ENCODE data around the gene RFX8. TPM values are rescaled to one million over a fixed set of nuclear protein-coding genes. Genes with fewer than 3 reads are reported as not detected.
"Not testable (repeated sequence)": the region's sequence is repeated elsewhere in the genome, so short reads cannot be mapped to it uniquely, and the experiment has no call there.

Gene RFX8
- total RNA-seq, 4 donors from 2014 or later = 0.52 to 0.84 TPM; not detected in 2

DNA sequence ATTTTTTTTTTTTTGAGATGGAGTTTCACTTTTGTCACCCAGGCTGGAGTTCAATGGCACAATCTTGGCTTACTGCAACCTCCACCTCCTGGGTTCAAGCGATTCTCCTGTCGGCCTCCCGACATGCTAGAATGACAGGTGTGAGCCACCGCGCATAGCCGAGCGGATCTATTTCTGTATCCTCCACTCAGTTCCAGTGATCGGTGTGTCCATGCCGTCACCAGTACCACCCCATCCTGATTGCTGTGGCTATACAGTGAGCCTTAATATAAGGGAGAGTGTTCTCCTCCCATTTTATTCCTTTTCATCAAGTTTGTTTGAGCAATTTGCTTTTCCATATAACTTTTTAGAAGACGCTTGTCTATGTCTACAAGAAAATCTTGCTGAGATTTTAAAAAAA is 35.2 kb downstream of the RFX8 start:
- no peak overlapping the region for H3K4me3 ChIP-seq (ENCODE audit: low read depth, poor library complexity, severe bottlenecking)
- WGBS, 2 donors = 94 to 96% methylated on average over 10 of the region's 10 CpGs
- TF ChIP-seq, protein P1, sequence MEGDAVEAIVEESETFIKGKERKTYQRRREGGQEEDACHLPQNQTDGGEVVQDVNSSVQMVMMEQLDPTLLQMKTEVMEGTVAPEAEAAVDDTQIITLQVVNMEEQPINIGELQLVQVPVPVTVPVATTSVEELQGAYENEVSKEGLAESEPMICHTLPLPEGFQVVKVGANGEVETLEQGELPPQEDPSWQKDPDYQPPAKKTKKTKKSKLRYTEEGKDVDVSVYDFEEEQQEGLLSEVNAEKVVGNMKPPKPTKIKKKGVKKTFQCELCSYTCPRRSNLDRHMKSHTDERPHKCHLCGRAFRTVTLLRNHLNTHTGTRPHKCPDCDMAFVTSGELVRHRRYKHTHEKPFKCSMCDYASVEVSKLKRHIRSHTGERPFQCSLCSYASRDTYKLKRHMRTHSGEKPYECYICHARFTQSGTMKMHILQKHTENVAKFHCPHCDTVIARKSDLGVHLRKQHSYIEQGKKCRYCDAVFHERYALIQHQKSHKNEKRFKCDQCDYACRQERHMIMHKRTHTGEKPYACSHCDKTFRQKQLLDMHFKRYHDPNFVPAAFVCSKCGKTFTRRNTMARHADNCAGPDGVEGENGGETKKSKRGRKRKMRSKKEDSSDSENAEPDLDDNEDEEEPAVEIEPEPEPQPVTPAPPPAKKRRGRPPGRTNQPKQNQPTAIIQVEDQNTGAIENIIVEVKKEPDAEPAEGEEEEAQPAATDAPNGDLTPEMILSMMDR (IDR thresholded peaks at IDR 0.05) = no peak
- no peak for TF ChIP-seq POLR2A (IDR thresholded peaks at IDR 0.05)

DNA sequence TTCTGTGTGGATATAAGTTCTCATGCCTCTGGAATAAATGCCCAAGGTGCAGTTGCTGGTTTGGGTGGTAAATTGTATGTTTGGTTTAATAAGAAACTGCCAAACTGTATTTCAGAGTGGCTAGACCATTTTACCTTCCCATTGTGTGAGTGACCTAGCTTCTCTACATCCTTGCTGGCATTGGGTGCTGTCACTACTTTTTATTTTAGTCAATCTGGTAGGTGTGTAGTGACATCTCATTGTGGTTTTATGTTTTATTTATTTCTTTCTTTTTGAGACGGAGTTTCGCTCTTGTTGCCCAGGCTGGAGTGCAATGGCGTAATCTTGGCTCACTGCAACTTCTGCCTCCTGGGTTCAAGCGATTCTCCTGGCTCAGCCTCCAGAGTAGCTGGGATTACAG is 36.4 kb downstream of the RFX8 start:
- 69% methylated on average over 4 of the region's 4 CpGs for WGBS, 2 donors
- H3K4me3 ChIP-seq (ENCODE audit: low read depth, poor library complexity, severe bottlenecking); intact Hi-C loops (cut with DNase I; ENCODE audit: low total_unique reads); DNase-seq (ENCODE audit: low spot score in 2 of 2): not testable (repeated sequence)

More for the DNA sequence above, 35.2 kb downstream of the RFX8 start:
- intact Hi-C loops (cut with DNase I; ENCODE audit: low total_unique reads) = no loop called here
- DNase-seq (ENCODE audit: low spot score in 2 of 2) = no peak

DNA sequence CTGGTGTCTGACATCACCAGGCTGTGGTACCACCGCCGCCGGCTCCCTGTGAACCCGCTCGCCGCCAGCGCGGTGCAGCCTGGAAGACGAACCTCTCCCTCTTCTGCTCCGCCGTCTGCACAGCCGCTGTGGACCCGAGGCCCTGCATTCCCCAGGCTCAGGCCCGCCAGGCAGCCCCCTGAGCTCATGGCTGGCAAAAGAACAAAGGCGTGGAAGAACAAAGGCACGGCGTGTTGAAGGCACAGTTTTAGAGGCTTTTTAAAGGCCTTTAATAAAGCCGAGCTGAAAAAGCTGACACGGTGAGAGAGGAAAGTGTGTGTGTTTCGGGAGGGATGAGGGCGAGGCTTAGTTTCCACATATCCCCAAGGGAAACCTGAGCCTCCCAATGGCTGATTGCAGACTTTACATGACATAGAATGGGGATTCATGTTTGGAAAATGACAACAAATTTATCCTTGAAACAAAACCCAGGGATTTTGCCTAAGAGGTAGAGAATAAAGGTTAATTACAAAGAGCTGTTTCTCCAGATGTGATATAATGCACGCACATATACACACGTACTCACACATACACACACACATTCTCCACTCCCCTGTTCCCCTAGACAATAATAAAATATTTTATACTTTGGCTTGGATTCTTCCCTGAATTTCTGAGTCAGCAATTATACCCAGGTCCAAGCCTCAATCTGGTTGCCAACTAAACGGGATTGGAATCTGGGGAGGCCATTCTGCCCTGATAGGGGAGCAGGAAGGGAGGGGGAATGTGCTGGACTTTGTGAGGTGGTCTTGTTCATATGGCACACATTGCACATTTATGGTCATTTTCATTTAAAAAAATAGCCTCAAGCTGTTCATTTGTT is 39.7 kb downstream of the RFX8 start:
- DNase-seq (ENCODE audit: low spot score in 2 of 2) = no peak
- intact Hi-C loops (cut with DNase I; ENCODE audit: low total_unique reads) = no loop called here
- H3K4me3 ChIP-seq (ENCODE audit: low read depth, poor library complexity, severe bottlenecking) = no peak overlapping the region
- TF ChIP-seq, protein P1 (IDR thresholded peaks at IDR 0.05) = no peak
- TF ChIP-seq POLR2A (IDR thresholded peaks at IDR 0.05) = no peak
- WGBS, 2 donors = 43 to 54% methylated on average over 18 to 22 of the region's 24 CpGs

DNA sequence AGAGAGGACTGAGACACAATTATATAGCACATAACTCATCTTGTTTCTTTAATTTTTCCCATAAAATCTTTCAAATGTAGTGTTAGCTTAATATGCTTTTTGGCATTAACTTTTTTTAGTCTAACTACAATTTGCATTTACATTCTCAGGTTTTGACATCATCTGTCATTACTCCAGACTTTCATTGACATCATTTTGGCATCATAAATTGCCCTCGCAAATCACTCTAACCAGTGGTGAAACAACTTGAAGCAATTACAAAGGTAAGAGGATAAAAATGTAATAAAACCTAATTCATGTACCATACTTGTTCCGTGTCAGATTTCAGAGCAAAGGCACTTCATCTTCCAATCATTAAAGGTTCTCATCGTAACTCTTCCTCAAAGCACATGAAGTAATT is 41.4 kb downstream of the RFX8 start:
- 69 to 83% methylated on average over 3 of the region's 3 CpGs for WGBS, 2 donors
- no peak overlapping the region for H3K4me3 ChIP-seq (ENCODE audit: low read depth, poor library complexity, severe bottlenecking)
- intact Hi-C loops (cut with DNase I; ENCODE audit: low total_unique reads) = no loop called here
- no peak for DNase-seq (ENCODE audit: low spot score in 2 of 2)
- TF ChIP-seq POLR2A (IDR thresholded peaks at IDR 0.05) = no peak
- TF ChIP-seq, protein P1 (IDR thresholded peaks at IDR 0.05) = no peak

DNA sequence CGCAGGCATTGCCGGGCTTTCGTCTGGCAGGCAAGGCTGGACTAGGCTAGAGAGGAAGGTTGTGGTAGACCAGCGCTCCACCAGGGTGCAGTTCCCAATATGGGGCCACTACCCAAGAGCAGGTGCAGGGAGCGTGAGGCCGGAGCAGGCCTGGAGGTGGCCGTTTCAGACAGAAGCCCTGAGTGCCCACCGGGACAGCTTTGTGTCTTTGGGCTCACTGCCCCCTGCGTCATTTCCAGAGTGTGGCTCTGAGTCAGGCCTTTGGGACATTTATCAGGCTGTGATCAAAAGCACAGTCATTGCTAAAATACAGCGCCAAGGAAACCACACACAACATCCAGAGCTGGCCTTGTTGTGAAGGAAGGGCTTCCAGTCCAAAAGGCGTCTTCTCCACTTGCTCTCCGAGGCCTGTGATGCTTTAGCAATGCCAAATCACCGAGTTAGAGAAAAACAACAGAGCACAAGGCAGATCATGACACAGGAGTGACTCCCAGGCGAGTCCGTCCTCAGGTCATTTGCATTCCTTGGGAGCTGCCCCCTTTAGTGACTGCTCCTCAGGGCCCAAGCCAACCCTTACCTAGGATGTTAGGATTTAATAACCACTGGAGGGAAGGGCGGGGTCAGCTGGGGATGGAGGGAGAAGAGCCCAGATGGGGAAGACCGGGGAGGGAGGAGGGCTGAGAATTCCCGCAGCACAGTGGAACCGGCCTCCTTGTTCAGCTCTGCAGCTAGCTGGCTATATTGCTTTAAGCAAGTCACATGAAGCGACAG is 42.3 kb downstream of the RFX8 start:
- intact Hi-C loops (cut with DNase I; ENCODE audit: low total_unique reads) = no loop called here
- TF ChIP-seq, protein P1 (IDR thresholded peaks at IDR 0.05) = no peak
- no peak for TF ChIP-seq POLR2A (IDR thresholded peaks at IDR 0.05)
- 73 to 82% methylated on average over 20 of the region's 20 CpGs for WGBS, 2 donors
- no peak for DNase-seq (ENCODE audit: low spot score in 2 of 2)
- no peak overlapping the region for H3K4me3 ChIP-seq (ENCODE audit: low read depth, poor library complexity, severe bottlenecking)

DNA sequence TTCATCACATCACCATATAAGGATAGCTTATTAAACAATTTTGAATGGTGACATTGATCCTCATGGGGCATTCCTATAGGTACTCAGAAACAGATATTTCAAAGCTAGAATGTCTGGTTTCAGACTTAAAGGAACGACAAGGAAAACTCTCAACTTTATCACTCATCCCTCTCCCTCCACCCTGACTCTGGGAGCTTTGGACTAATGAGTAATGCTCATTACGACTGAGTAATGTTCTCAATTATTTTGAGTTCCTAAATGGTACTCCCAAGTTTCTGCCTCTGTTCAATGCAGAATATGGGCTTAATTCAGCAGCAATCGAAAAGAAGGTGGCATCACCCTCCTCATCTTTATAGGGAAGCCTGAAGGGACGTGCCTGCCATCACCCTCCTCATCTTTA is 43.4 kb downstream of the RFX8 start:
- WGBS, 2 donors = 76 to 80% methylated on average over 4 of the region's 4 CpGs
- DNase-seq (ENCODE audit: low spot score in 2 of 2) = no peak
- intact Hi-C loops (cut with DNase I; ENCODE audit: low total_unique reads) = no loop called here
- H3K4me3 ChIP-seq (ENCODE audit: low read depth, poor library complexity, severe bottlenecking) = no peak overlapping the region
- no peak for TF ChIP-seq POLR2A (IDR thresholded peaks at IDR 0.05)
- TF ChIP-seq, protein P1 (IDR thresholded peaks at IDR 0.05) = no peak

Measured in lower leg skin (tissue), 4 donors.